K562 (cell line): Measurements from ENCODE around the gene MSRB2. TPM values are rescaled to one million over a fixed set of nuclear protein-coding genes. Genes with fewer than 3 reads are reported as not detected.

Experiments
- ATAC-seq: fragments of 200-7000 bp; cut with Tn5 transposase; 3 replicates; pipeline ENCODE4 v1.9.1; 2020; ENCODE audit warnings: moderate library complexity
- BruUV-seq: library from RNA; stranded (reverse); fragments of 400-500 nt; replicated peaks from 2 replicates; lab custom pipeline; 2021; lab: Mats Ljungman, UMichigan
- CTCF ChIA-PET: fragments of 300-600 bp; formaldehyde crosslinking; extraction: SDS; loops from one replicate; lab custom pipeline; 2021; ENCODE audit warnings: low intra/inter-chr PET ratio; lab: Yijun Ruan, JAX
- POLR2A ChIA-PET: fragments of 300-600, 350-650 bp; sonication (Branson Sonifier 250); formaldehyde crosslinking; extraction: SDS; loops from one replicate; lab custom pipeline; 2021; ENCODE audit warnings: antibody characterized with exemption, inconsistent platforms; lab: Yijun Ruan, JAX
- DNase-seq, 4 experiments: peaks; one replicate each; pipeline versions ENCODE4 v3.0.0 to v3.0.0-alpha.2; 2011 to 2018; ENCODE audit warnings: low spot score in 3 of 4, mixed read lengths in 3 of 4; ENCODE audit errors: extremely low read depth in 1 of 4
- FAIRE-seq: peaks from 2 replicates; lab custom pipeline; 2011; peaks lifted over from hg19 to GRCh38; lab: Jason Lieb, UNC
- H2AFZ ChIP-seq: 2 replicates; pipeline ENCODE4 v1.6.0; 2011; ENCODE audit warnings: low read depth, low read length, control low read depth, inconsistent platforms
- H3K27ac ChIP-seq: fragments of 200-600 bp; 3 replicates; pipeline ENCODE4 v1.8.0; 2011; ENCODE audit warnings: low read depth, mild to moderate bottlenecking, control low read depth, inconsistent platforms, low read length, moderate library complexity, mixed read lengths; ENCODE audit errors: extremely low read depth
- H3K27me3 ChIP-seq, 2 experiments: fragments of 300-600 bp in 1 of 2; 2 replicates in 1 of 2; 3 replicates in 1 of 2; pipeline versions ENCODE4 v1.6.0 to v1.8.0; 2011; ENCODE audit warnings: inconsistent platforms in 2 of 2, low read length in 2 of 2, mild to moderate bottlenecking in 1 of 2, mixed read lengths in 1 of 2, moderate library complexity in 1 of 2; ENCODE audit not compliant: control insufficient read depth in 2 of 2, insufficient read depth in 2 of 2
- H3K36me3 ChIP-seq: fragments of 300-600 bp; 3 replicates; pipeline ENCODE4 v1.8.0; 2011; ENCODE audit warnings: mild to moderate bottlenecking, low read length, inconsistent platforms; ENCODE audit not compliant: control insufficient read depth, insufficient read depth
- H3K4me1 ChIP-seq, 2 experiments: fragments of 200-600 bp in 1 of 2; replicated peaks in 1 of 2; 2 replicates in 1 of 2; 3 replicates in 1 of 2; pipeline versions ENCODE4 v1.5.1 to v1.8.0; 2011; ENCODE audit warnings: inconsistent platforms in 2 of 2, low read length in 2 of 2, mild to moderate bottlenecking in 1 of 2, mixed read lengths in 1 of 2, moderate library complexity in 1 of 2; ENCODE audit not compliant: control insufficient read depth in 2 of 2, insufficient read depth in 2 of 2
- H3K4me2 ChIP-seq: 2 replicates; pipeline ENCODE4 v1.6.1; 2011; ENCODE audit warnings: low read length, control low read depth, inconsistent platforms, mixed read lengths; ENCODE audit not compliant: insufficient read depth
- H3K4me3 ChIP-seq: fragments of 200-600 bp; sonication (generic), shearing (Covaris generic); 2 replicates; pipeline ENCODE4 v1.5.1; 2016; ENCODE audit warnings: control low read depth, inconsistent platforms
- H3K79me2 ChIP-seq: fragments of 200-600 bp; 3 replicates; pipeline ENCODE4 v1.8.0; 2011; ENCODE audit warnings: low read length, inconsistent platforms; ENCODE audit not compliant: control insufficient read depth, insufficient read depth
- H3K9ac ChIP-seq, 2 experiments: 2 replicates each; pipeline versions ENCODE4 v1.6.0 to v1.6.1; 2011; ENCODE audit warnings: low read depth in 2 of 2, low read length in 2 of 2, control low read depth in 1 of 2, inconsistent platforms in 1 of 2, mild to moderate bottlenecking in 1 of 2, mixed read lengths in 1 of 2; ENCODE audit not compliant: insufficient read depth in 1 of 2
- H3K9me1 ChIP-seq: one replicate; pipeline ENCODE4 v1.6.0; 2011; ENCODE audit warnings: inconsistent platforms, mild to moderate bottlenecking, low read length, moderate library complexity; ENCODE audit not compliant: control insufficient read depth, insufficient read depth
- H3K9me3 ChIP-seq: replicated peaks from 2 replicates; pipeline ENCODE4 v1.5.1; 2011; ENCODE audit warnings: low read depth, low read length, inconsistent platforms; ENCODE audit not compliant: control insufficient read depth, insufficient read depth
- H4K20me1 ChIP-seq: replicated peaks from 2 replicates; pipeline ENCODE4 v1.6.1; 2011; ENCODE audit warnings: low read length, inconsistent platforms, mixed read lengths; ENCODE audit not compliant: control insufficient read depth, insufficient read depth
- WGBS: fragments of 100-300 bp; shearing (Covaris generic); methylation state at CpG from one replicate; pipeline ENCODE4 v1.1.6; 2016; ENCODE audit warnings: low coverage, mixed read lengths; ENCODE audit not compliant: insufficient coverage; ENCODE audit errors: missing lambda C conversion rate; 5-methylcytosine and 5-hydroxymethylcytosine counted together
- in situ Hi-C: fragments of 300-500 bp; cut with MboI; formaldehyde crosslinking; loops from 4 replicates; pipeline ENCODE4 v1.15.0; 2018; ENCODE audit warnings: inconsistent platforms, mixed read lengths
- intact Hi-C: fragments of 100-400 bp; cut with micrococcal nuclease; formaldehyde crosslinking; loops from 2 replicates; pipeline ENCODE4 v1.14.2; 2022
- polyA plus RNA-seq, 8 experiments: library from polyadenylated mRNA; depleted of rRNA in 4 of 8; stranded (reverse) in 5 of 8; unstranded in 3 of 8; fragments of >200 nt; fragmentation: Nextera tagmentation in 2 of 8; fragmentation: Illumina TruSeq in 1 of 8; extraction: Ambion mirVana in 2 of 8; extraction: Trizol in 1 of 8; gene quantifications; 2 replicates each; pipeline versions ENCODE4 v1.2.1 to v1.2.3, GENCODE V29; 2011 to 2014; ENCODE audit warnings: inconsistent platforms in 1 of 8, missing spikeins in 1 of 8
- total RNA-seq, 7 experiments: library from RNA; depleted of rRNA in 6 of 7; stranded (reverse); fragments of >200 nt in 6 of 7; fragmentation: Illumina TruSeq in 2 of 7; extraction: Trizol in 2 of 7; gene quantifications; 2 replicates each; pipeline versions ENCODE4 v1.2.1 to v1.2.3, GENCODE V29; 2011 to 2021; ENCODE audit warnings: low replicate concordance in 1 of 7
- TF ChIP-seq, protein P1 (sequence below): fragments of 200-800 bp; sonication (Bioruptor generic); IDR thresholded peaks from 2 replicates; pipeline ENCODE4 v1.6.1; 2017; ENCODE audit warnings: missing genetic modification characterization, missing compliant biosample characterization
- TF ChIP-seq, protein P2 (sequence below): fragments of 250-450 bp; sonication (Bioruptor Pico); IDR thresholded peaks from 2 replicates; pipeline ENCODE4 v1.5.0; 2021; ENCODE audit warnings: mild to moderate bottlenecking, moderate library complexity

Gene MSRB2
- total and polyA plus RNA-seq, 9 of the 15 experiments (the other 6 are each of a cell fraction or from before 2014, with no cell fraction given) = 1.5 to 22.3 (median 5.9) TPM

DNA sequence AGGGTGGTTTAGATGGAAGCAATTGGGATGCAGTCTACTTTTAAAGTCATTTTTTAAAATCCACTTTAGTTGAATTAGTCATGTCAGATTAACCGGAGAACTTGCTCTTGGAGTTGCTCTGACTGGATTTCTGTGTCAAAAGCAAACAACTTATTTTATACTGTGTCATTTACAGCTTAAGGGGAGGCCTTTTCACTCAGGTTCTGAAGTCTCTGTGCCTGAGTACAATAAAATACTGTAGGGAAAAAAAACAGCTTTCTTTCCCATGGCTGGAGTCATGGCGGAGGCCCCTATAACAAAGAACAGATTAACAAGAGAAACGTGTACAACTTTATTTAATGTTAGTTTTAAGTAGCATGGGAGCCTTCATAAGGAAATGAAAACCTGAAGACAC is 39.2 kb upstream of the MSRB2 start (continued):
- TF ChIP-seq, protein P1, sequence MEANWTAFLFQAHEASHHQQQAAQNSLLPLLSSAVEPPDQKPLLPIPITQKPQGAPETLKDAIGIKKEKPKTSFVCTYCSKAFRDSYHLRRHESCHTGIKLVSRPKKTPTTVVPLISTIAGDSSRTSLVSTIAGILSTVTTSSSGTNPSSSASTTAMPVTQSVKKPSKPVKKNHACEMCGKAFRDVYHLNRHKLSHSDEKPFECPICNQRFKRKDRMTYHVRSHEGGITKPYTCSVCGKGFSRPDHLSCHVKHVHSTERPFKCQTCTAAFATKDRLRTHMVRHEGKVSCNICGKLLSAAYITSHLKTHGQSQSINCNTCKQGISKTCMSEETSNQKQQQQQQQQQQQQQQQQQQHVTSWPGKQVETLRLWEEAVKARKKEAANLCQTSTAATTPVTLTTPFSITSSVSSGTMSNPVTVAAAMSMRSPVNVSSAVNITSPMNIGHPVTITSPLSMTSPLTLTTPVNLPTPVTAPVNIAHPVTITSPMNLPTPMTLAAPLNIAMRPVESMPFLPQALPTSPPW (CRISPR knock-in tag) = peak; percentile 23; the same call in 1 of the 2 replicates
- TF ChIP-seq, all 486 proteins: peak for 2

DNA sequence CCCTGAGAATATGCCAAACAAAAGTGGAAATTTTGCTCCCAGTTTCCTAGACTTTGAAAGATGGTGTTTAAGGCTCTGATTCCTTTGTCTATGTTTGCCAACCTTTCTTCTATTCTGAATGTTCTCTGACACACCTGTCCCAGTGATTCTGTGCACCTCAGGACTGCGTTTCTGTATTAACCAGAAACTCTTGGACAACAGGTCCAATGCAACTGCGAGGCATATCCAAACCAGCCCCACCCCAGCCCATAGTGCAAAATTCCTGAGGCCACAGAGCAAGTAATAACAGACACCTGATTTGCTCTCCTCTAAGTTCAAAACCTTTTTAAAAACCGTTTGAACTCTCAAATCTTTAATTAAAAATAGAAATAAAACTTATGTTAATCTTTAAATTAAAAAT is 37.0 kb upstream of the MSRB2 start:
- Histone ChIP-seq H3K36me3 (no peaks in the 10 kb centered on the region), H3K4me2 (no peak overlapping the region), H3K4me3 (no peak overlapping the region), H3K4me1 (peaks cover 10 to 45% of the 10 kb centered on the region in 2 experiments), H3K9me3 (no peaks in the 10 kb centered on the region), H3K27ac (no peak overlapping the region), H3K27me3 (no peaks in the 10 kb centered on the region), H3K79me2 (no peaks in the 10 kb centered on the region), H3K9ac (no peak overlapping the region), H4K20me1 (no peaks in the 10 kb centered on the region), H3K9me1 (no peaks in the 10 kb centered on the region), H2AFZ (no peak overlapping the region)
- 30% methylated on average over 3 of the region's 3 CpGs for WGBS
- BruUV-seq = no TSS peak
- no peak for DNase-seq
- in situ Hi-C loops (no loop called here), intact Hi-C loops (loop anchor here (10.0 kb wide), 1 partner anchor 744 kb away; the partner anchor contains the start of gene COMMD3)
- no peak for FAIRE-seq
- POLR2A ChIA-PET = interaction anchor here (1.5 kb wide), 1 partner anchor 23 kb away, joined by 5 read pairs; no protein-coding TSS in a partner anchor
- TF ChIP-seq, protein P2, sequence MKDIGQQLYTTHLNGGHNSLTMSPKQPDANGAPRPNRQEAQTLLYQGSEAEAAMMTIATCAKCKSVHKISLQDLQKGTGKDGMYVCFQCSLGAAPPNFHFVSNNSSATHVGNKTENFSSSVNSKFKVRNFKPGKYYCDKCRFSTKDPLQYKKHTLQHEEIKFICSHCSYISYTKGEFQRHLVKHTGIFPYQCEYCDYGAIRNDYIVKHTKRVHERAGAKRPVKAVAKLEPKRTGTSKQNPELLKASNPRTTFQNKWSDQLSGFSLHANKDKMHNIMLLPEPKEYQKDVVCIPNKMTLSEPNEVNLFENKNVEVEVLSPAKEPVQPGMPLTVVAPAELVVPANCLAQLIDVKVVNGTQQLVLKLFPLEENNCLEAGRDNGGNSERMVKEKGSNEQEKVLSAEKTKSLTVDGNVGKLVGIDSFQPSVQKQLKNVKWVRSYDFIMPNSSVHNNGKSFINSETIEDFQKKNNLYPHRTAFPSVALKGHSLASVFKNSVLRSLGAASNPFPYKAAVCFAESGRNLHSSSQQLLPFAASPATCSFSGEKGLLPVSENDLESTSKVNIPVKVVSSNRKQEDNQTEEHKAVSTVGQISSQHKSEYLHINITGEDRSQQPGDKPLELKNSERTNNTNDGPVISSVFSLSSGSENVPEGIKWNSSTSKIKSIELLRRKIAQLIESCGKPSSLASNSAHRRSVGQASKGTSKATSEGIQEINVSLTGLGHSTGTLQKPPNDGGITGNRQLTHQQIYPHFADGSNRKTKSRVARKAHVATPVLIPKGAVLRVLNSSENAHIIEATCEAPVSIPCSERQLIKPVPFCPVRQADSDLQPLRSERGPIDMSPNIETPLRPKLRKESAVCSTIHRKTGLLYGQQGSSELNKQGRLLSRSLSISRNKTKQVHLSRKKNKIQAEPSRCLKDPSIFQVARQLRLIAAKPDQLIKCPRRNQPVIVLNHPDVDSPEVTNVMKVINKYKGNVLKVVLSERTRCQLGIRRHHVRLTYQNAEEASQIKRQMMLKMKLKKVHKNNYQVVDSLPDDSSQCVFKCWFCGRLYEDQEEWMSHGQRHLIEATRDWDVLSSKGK (CRISPR knock-in tag) = no peak
- CTCF ChIA-PET = no interaction called here
- ATAC-seq = no peak
